Testis (tissue), 3 donors: ENCODE measurements around the gene MRPS7. TPM values are rescaled to one million over a fixed set of nuclear protein-coding genes. Genes with fewer than 3 reads are reported as not detected.

Source experiments
- DNase-seq: peaks from one replicate; pipeline ENCODE4 v3.0.0-alpha.2; 2019
- H3K27ac ChIP-seq, 2 donors: fragments of 200-600 bp; sonication (generic); one replicate each; pipeline ENCODE4 v1.5.1; 2019
- H3K27me3 ChIP-seq: fragments of 200-600 bp; sonication (generic); one replicate; pipeline ENCODE4 v1.5.1; 2019
- H3K36me3 ChIP-seq: fragments of 200-600 bp; sonication (generic); one replicate; pipeline ENCODE4 v1.5.1; 2017; ENCODE audit warnings: low read depth; ENCODE audit errors: missing control alignments
- H3K4me1 ChIP-seq: fragments of 200-600 bp; sonication (generic); one replicate; pipeline ENCODE4 v1.5.1; 2019
- H3K4me3 ChIP-seq, 2 donors: fragments of 200-600 bp; sonication (generic); one replicate each; pipeline ENCODE4 v1.5.1; 2017 to 2019
- H3K9me3 ChIP-seq: fragments of 200-600 bp; sonication (generic); one replicate; pipeline ENCODE4 v1.5.1; 2017
- CTCF ChIP-seq, 3 experiments: fragments of 450-650 bp in 2 of 3; fragments of 200-600 bp in 1 of 3; sonication (generic) in 1 of 3; IDR thresholded peaks; one replicate each; pipeline ENCODE4 v1.5.1; 2016 to 2019; ENCODE audit warnings: antibody characterized with exemption in 3 of 3, mild to moderate bottlenecking in 2 of 3, moderate library complexity in 1 of 3
- POLR2A ChIP-seq: fragments of 450-650 bp; IDR thresholded peaks from one replicate; pipeline ENCODE4 v1.6.1; 2017; ENCODE audit warnings: antibody characterized with exemption, mild to moderate bottlenecking, moderate library complexity
- WGBS, 2 donors: methylation state at CpG; one replicate each; pipeline ENCODE4 v1.1.5; 2018; 5-methylcytosine and 5-hydroxymethylcytosine counted together
- intact Hi-C: fragments of 100-400 bp; cut with DNase I; formaldehyde crosslinking; loops from one replicate; pipeline ENCODE4 v1.15.1; 2023; ENCODE audit warnings: low total_unique reads
- polyA plus RNA-seq: library from polyadenylated mRNA; stranded (reverse); fragments of 350-450 nt; fragmentation: Illumina TruSeq; extraction: RNeasy Lipid Tissue Mini Kit (QIAGEN cat#74804); gene quantifications from one replicate; pipeline ENCODE4 v1.2.3, GENCODE V29; 2014; ENCODE audit warnings: low read depth, low replicate concordance; ENCODE audit not compliant: insufficient read depth
- total RNA-seq, 2 donors: library from RNA; depleted of rRNA; stranded (reverse); fragments of >200 nt; gene quantifications; one replicate each; pipeline ENCODE4 v1.2.3, GENCODE V29; 2016

The MRPS7 gene
- total and polyA plus RNA-seq, 3 donors from 2014 or later: 53.3 to 83.5 (median 72.9) TPM

DNA sequence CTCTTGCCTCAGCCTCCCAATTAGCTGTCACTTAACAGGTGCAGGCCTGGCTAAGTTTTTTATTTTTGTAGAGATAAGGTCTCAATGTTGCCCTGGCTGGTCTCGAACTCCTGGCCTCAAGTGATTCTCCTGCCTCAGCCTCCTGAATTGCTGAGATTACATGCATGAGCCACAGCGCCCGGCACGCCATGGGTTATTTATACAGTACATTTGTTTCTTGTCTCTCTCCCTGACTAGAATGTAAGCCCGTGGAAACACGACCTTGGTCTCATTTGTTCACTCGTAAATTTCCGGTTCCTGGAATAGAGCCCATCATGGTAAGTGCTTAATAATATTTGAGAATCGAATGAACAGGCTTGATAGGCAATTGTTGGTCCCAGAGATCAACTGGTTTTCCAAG is 25.5 kb downstream of the MRPS7 start:
- H3K27me3 ChIP-seq: no peaks in the 10 kb centered on the region
- H3K9me3 ChIP-seq: no peaks in the 10 kb centered on the region
- TF ChIP-seq POLR2A: no peak
- TF ChIP-seq CTCF (IDR thresholded peaks at IDR 0.05): no peak
- WGBS, 2 donors: 72 to 76% methylated on average over 9 of the region's 9 CpGs
- no peak overlapping the region for H3K4me3 ChIP-seq
- H3K4me1 ChIP-seq: no peaks in the 10 kb centered on the region
- intact Hi-C loops: no loop called here
- no peak overlapping the region for H3K27ac ChIP-seq
- H3K36me3 ChIP-seq: no peaks in the 10 kb centered on the region
- no peak for DNase-seq

GRCh38 chr17:75288359-75288758 is 26.7 kb downstream of the MRPS7 start:
- WGBS, 2 donors: 21 to 25% methylated on average over 2 of the region's 2 CpGs
- intact Hi-C loops: no loop called here
- no peak overlapping the region for H3K27ac ChIP-seq

DNA sequence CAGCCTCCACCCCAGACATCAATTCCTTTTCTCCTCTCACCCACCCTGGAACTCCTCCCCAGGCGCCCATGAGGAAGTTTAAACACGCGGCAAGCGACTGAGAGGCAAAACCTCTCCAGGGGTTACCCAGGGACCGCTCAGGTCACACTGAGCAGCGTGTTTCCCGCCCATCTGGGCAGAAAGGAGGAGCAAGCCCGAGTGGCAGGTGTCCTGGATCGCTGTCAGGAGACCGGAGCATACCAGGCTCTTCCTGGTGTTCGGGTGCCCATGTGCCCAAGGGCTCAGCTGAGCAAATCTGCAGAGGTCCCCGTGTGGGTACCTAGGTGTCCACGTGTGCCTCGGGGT is 27.1 kb downstream of the MRPS7 start:
- H3K27ac ChIP-seq: peak overlapping the region; percentile 89 to 96
- H3K9me3 ChIP-seq: no peaks in the 10 kb centered on the region
- no peaks in the 10 kb centered on the region for H3K27me3 ChIP-seq
- H3K4me3 ChIP-seq: peak overlapping the region; percentile 79 to 80
- H3K36me3 ChIP-seq: no peaks in the 10 kb centered on the region
- WGBS, 2 donors: 1 to 4% methylated on average over 4 to 14 of the region's 14 CpGs
- intact Hi-C loops: no loop called here
- TF ChIP-seq POLR2A: no peak
- no peak for TF ChIP-seq CTCF (IDR thresholded peaks at IDR 0.05)
- no peaks in the 10 kb centered on the region for H3K4me1 ChIP-seq
- no peak for DNase-seq

More at GRCh38 chr17:75288359-75288758, 26.7 kb downstream of the MRPS7 start:
- DNase-seq: no peak
- no peaks in the 10 kb centered on the region for H3K27me3 ChIP-seq
- H3K4me3 ChIP-seq: peak overlapping the region; percentile 79 to 80
- no peaks in the 10 kb centered on the region for H3K36me3 ChIP-seq
- H3K9me3 ChIP-seq: no peaks in the 10 kb centered on the region
- TF ChIP-seq POLR2A (no peak), CTCF (IDR thresholded peaks at IDR 0.05) (no peak)
- H3K4me1 ChIP-seq: no peaks in the 10 kb centered on the region

DNA sequence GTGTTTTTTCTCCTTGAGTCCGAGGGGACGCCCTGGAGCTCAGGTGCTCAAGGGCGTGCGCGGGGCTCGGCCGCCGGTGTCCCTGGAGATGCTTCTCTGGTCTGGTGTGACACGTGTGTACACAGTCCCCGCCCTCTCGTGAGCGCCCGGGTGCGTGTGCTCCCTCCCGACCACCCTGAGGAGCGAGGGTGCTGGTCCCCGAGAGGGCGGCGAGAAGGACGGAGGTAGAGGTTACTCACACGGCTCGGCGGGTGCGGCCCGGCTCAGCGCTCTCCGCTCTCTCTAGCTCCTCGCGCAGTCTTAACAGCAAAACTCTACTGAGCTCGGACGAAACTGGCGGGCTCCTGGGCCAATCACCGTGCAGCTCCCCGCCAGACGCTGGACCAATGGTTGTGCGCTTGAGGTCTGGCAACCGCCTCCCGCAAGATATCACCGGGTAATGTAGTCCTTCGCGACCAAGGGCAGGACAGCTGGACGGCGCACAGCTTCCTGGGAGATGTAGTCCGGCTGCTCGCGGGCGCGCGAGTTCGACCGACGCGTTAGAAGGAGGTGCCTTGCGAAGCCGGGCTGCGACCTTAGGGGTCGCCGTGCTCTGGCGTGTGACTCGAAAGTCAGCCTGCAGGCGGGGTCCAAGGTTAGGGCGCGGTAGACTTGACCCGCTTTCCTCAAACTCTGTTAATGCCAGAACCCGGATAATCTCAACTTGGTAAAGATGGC is 27.6 kb downstream of the MRPS7 start, which contains the start of gene SLC25A19:
Gene SLC25A19, minus strand, starts transcription at position 319 of the 717 bp plus-strand sequence. CDS start 2,669 bp downstream, outside the sequence.
- peak; percentile 100 for DNase-seq
- TF ChIP-seq CTCF (IDR thresholded peaks at IDR 0.05) (peak in 1 of 3 experiments; percentile 25), POLR2A (peak; percentile 79)
- peak within 1 kb of the TSS; percentile 79 to 80 for H3K4me3 ChIP-seq
- no peaks in the 10 kb centered on the region for H3K4me1 ChIP-seq
- H3K36me3 ChIP-seq: no peaks in the 10 kb centered on the region
- H3K27me3 ChIP-seq: no peaks in the 10 kb centered on the region
- intact Hi-C loops: no loop called here
- no peaks in the 10 kb centered on the region for H3K9me3 ChIP-seq
- peak within 1 kb of the TSS; percentile 89 to 96 for H3K27ac ChIP-seq
- 0% methylated on average over 23 to 62 of the region's 65 CpGs for WGBS, 2 donors
